Thyroid gland (tissue), 4 donors: ENCODE results near the gene KTN1. TPM values are rescaled to one million over a fixed set of nuclear protein-coding genes. Genes with fewer than 3 reads are reported as not detected.

Experiments
- DNase-seq, 2 donors: peaks; one replicate each; pipeline ENCODE4 v3.0.0-alpha.2; 2019
- H3K27ac ChIP-seq, 3 donors: fragments of 200-600 bp; sonication (generic); 1 replicate in 2 of 3; 2 replicates in 1 of 3; pipeline ENCODE4 v1.5.1; 2016 to 2019; ENCODE audit warnings: mild to moderate bottlenecking in 1 of 3, moderate library complexity in 1 of 3
- H3K27me3 ChIP-seq: fragments of 200-600 bp; sonication (generic); one replicate; pipeline ENCODE4 v1.5.1; 2019
- H3K36me3 ChIP-seq, 2 donors: fragments of 200-600 bp; sonication (generic); one replicate each; pipeline ENCODE4 v1.5.1; 2016 to 2019
- H3K4me1 ChIP-seq, 2 donors: fragments of 200-600 bp; sonication (generic); one replicate each; pipeline ENCODE4 v1.5.1; 2017 to 2019
- H3K4me3 ChIP-seq, 3 donors: fragments of 200-600 bp; sonication (generic); replicated peaks in 1 of 3; 1 replicate in 2 of 3; 2 replicates in 1 of 3; pipeline ENCODE4 v1.5.1; 2016; ENCODE audit warnings: mild to moderate bottlenecking in 1 of 3
- H3K9me3 ChIP-seq: fragments of 200-600 bp; sonication (generic); one replicate; pipeline ENCODE4 v1.5.1; 2017
- CTCF ChIP-seq, 6 experiments: fragments of 200-600 bp in 3 of 6; fragments of 450-650 bp in 3 of 6; sonication (generic) in 3 of 6; IDR thresholded peaks; one replicate each; pipeline ENCODE4 v1.5.1; 2016 to 2019; ENCODE audit warnings: antibody characterized with exemption in 6 of 6, mild to moderate bottlenecking in 2 of 6, inconsistent platforms in 1 of 6, moderate library complexity in 1 of 6
- POLR2A ChIP-seq, 2 donors: fragments of 450-650 bp; IDR thresholded peaks; one replicate each; pipeline ENCODE4 v1.6.1; 2017; ENCODE audit warnings: antibody characterized with exemption in 2 of 2, mild to moderate bottlenecking in 2 of 2, moderate library complexity in 1 of 2
- WGBS, 2 donors: methylation state at CpG; one replicate each; pipeline ENCODE4 v1.1.5; 2017; 5-methylcytosine and 5-hydroxymethylcytosine counted together
- intact Hi-C: fragments of 100-400 bp; cut with DNase I; formaldehyde crosslinking; loops from one replicate; pipeline ENCODE4 v1.15.1; 2023
- total RNA-seq, 4 donors: library from RNA; depleted of rRNA; stranded (reverse); fragments of >200 nt; gene quantifications; one replicate each; pipeline ENCODE4 v1.2.3, GENCODE V29; 2016

Gene KTN1
- total RNA-seq, 4 donors from 2014 or later, result 164 to 222 (median 195) TPM

- no peaks in the 10 kb centered on the region for H3K4me1 ChIP-seq
- TF ChIP-seq CTCF (IDR thresholded peaks at IDR 0.05) (no peak), POLR2A (IDR thresholded peaks at IDR 0.05) (no peak)
- 76 to 80% methylated on average over 2 of the region's 2 CpGs for WGBS, 2 donors
- H3K27me3 ChIP-seq, result no peaks in the 10 kb centered on the region
- peaks cover 16 to 17% of the 10 kb centered on the region in 2 donors for H3K36me3 ChIP-seq
- no peaks in the 10 kb centered on the region for H3K9me3 ChIP-seq
- intact Hi-C loops, result no loop called here
- no peak overlapping the region for H3K27ac ChIP-seq
- no peak for DNase-seq
- no peak overlapping the region for H3K4me3 ChIP-seq
These were observed 45.5 kb downstream of the KTN1 start for GRCh38 chr14:55625481-55625880.

GRCh38 chr14:55626131-55626530 lies 46.1 kb downstream of the KTN1 start:
- no peak for DNase-seq
- intact Hi-C loops, result no loop called here
- Histone ChIP-seq H3K4me3 (no peak overlapping the region), H3K4me1 (no peaks in the 10 kb centered on the region), H3K27ac (no peak overlapping the region), H3K27me3 (no peaks in the 10 kb centered on the region), H3K9me3 (no peaks in the 10 kb centered on the region), H3K36me3 (peaks cover 10 to 13% of the 10 kb centered on the region in 2 donors)
- 65 to 70% methylated on average over 4 of the region's 4 CpGs for WGBS, 2 donors
- TF ChIP-seq POLR2A (IDR thresholded peaks at IDR 0.05) (no peak), CTCF (IDR thresholded peaks at IDR 0.05) (no peak)

GRCh38 chr14:55628426-55628825 lies 48.4 kb downstream of the KTN1 start:
- H3K36me3 ChIP-seq, result peaks cover 0 to 13% of the 10 kb centered on the region in 2 donors
- H3K4me1 ChIP-seq, result no peaks in the 10 kb centered on the region
- no peaks in the 10 kb centered on the region for H3K9me3 ChIP-seq
- H3K4me3 ChIP-seq, result no peak overlapping the region
- no peak for TF ChIP-seq CTCF (IDR thresholded peaks at IDR 0.05)
- TF ChIP-seq POLR2A (IDR thresholded peaks at IDR 0.05), result no peak
- intact Hi-C loops, result no loop called here
- no peak overlapping the region for H3K27ac ChIP-seq
- no peaks in the 10 kb centered on the region for H3K27me3 ChIP-seq
- no peak for DNase-seq

- H3K27me3 ChIP-seq, result no peaks in the 10 kb centered on the region
- no peak for TF ChIP-seq CTCF (IDR thresholded peaks at IDR 0.05)
- no peak for TF ChIP-seq POLR2A (IDR thresholded peaks at IDR 0.05)
- no peak for DNase-seq
- no peak overlapping the region for H3K4me3 ChIP-seq
- H3K9me3 ChIP-seq, result no peaks in the 10 kb centered on the region
- intact Hi-C loops, result no loop called here
- 78 to 88% methylated on average over 1 of the region's 1 CpG for WGBS, 2 donors
- H3K4me1 ChIP-seq, result peaks cover 0 to 7% of the 10 kb centered on the region in 2 donors
- peaks cover 8 to 29% of the 10 kb centered on the region in 2 donors for H3K36me3 ChIP-seq
- H3K27ac ChIP-seq, result no peak overlapping the region
These were observed 58.7 kb downstream of the KTN1 start for GRCh38 chr14:55638665-55639064.

GRCh38 chr14:55641290-55641689 lies 61.3 kb downstream of the KTN1 start:
- Histone ChIP-seq H3K36me3 (peaks cover 0 to 15% of the 10 kb centered on the region in 2 donors), H3K4me1 (peaks cover 0 to 7% of the 10 kb centered on the region in 2 donors), H3K27ac (peak overlapping the region in 2 of 3 donors; percentile 39 to 40), H3K4me3 (no peak overlapping the region), H3K27me3 (no peaks in the 10 kb centered on the region), H3K9me3 (no peaks in the 10 kb centered on the region)
- TF ChIP-seq POLR2A (IDR thresholded peaks at IDR 0.05) (no peak), CTCF (IDR thresholded peaks at IDR 0.05) (no peak)
- DNase-seq, result no peak
- intact Hi-C loops, result no loop called here
